ENCODE results near the gene SPATA20.

The SPATA20 gene

DNA sequence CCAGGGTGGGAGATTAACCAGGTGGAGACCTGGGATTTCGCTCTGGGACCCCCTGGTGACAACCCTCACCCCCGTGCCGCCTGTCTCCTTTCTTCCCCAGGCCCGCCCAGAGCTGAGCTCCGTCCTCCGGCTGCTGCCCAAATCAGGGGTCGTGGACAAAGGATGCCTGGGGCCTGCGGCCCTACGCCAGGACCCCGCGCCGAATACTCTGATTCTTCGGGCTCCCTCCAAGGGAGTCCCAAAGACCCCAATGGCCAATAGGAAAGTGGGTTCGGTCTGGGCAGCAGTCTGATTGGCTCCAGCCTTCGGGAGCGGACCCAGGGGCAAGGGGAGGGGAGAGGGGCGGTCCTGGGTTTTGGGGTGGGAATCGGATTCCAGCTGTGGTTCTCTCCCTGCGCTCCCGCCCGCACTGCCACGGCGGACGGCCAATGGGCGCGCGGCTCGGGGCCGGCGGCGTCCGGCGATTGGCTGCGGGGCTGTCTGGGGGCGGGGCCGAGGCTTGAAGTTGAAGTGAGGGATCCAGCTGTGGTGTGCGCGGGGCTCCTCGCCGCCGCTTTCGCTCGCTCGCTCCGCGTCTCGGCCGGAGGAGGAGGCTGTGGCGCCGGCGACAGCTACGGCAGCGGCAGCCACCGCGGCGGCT, 13.3 kb downstream of the SPATA20 start, which contains the start of gene CACNA1G:
CACNA1G (plus strand) TSS at position 531 of the 640 bp plus-strand sequence. CDS start 745 bp downstream, outside the sequence.
- DNase-seq: peak; percentile 84

DNA sequence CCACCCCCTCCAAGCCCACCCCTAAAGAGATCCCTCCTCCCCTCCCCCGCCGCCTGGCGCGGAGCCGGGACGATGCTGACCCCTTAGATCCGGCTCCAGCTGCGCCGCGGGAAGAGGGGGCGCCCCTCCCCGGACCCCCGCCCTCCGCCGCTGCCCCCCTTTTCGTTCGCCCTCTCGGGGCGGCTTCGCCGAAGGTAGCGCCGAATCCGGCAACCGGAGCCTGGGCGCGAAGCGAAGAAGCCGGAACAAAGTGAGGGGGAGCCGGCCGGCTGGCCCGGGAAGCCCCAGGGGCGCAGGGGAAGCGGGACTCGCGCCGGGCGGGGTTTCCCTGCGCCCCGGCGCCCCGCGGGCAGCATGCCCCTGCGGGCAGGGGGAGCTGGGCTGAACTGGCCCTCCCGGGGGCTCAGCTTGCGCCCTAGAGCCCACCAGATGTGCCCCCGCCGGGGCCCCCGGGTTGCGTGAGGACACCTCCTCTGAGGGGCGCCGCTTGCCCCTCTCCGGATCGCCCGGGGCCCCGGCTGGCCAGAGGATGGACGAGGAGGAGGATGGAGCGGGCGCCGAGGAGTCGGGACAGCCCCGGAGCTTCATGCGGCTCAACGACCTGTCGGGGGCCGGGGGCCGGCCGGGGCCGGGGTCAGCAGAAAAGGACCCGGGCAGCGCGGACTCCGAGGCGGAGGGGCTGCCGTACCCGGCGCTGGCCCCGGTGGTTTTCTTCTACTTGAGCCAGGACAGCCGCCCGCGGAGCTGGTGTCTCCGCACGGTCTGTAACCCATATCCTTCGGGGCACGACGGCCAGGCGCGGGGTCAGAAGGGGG, 14.2 kb downstream of the SPATA20 start:
- no peak for DNase-seq

GRCh38 chr17:50561746-50562141, 14.8 kb downstream of the SPATA20 start:
- no peak for DNase-seq

DNA sequence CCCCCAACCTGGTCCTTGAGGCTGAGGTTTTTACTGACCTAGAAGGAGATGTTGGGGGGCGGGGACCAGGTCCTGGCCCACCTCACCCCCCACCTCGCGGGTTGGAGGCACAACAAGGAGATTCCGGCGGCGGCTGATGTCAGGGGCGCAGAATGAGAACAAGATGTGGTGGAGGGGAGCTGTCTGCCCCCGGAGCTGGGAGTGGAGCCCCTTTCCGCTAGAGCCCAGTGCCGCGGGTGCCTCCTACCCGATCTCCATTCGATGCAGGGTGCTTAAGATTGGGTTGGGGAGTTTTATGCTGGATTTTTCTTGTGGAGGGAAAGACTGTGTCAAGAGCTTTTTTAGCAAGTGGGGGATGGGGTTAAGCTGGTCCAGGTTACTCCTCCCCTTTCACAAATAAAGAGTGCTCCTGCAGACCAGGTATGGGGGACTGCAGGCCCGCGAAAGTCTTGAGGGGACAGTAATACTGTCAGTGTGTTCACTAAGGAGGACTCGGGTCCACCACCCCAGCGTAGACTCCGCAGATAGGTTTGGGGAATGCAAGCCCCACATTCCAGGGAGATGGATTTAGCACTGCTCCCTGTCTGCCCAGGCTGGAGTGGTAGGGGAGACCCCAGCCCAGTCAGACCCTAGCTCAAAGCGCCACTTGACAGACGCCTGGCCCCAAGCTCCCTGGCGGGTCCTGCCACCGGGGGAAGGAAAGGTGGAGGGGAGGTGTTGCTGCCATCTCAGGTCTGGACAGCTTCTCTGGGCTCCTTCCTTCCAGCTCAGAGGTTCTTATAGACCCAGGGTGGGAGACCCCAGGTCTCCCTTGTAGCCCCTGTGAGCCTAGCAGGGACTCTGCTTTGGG, 15.5 kb downstream of the SPATA20 start:
- no peak for DNase-seq

DNA sequence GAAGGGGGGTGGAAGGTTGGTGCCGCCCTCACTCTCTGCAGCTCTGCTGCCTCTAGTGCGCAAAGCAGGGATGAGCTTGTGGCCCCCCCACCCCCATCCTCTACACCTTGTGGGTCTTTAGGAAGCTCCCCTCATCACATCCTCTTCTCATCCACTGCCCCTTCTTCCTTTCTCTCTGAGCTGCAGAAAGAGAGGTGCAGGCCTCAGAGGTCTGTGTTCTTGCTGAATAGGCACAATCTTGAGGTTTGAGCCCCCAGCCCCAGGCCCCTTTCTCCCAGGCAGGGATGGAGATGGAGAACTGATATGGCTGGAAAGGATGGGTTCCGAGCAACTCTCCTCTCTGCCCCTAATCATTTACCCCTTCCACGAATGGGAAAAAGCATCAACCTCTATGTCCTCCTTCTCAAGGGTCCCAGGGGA, 16.1 kb downstream of the SPATA20 start:
- DNase-seq: no peak

GRCh38 chr17:50564916-50565315, 17.9 kb downstream of the SPATA20 start:
- DNase-seq: peak; percentile 57

- no peak for DNase-seq
These were observed 18.7 kb downstream of the SPATA20 start for GRCh38 chr17:50565402-50566350.

- no peak for DNase-seq
These were observed 19.9 kb downstream of the SPATA20 start for GRCh38 chr17:50566886-50567285.

DNA sequence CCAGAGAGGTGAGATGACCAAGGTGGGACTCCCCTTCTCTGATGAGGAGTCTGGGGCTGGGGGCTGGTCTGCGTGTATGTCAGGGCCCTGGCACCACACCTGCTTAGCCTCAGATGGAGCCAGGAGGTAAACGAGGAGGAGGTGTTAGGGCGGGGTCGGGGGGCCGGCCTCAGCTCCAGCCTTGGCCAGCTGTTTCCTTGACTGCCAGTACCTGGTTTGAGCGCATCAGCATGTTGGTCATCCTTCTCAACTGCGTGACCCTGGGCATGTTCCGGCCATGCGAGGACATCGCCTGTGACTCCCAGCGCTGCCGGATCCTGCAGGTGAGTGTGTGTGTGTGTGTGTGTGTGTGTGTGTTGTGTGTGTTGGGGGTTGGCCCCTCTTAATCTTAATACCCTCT, 21.7 kb downstream of the SPATA20 start:
- DNase-seq: no peak

- no peak for DNase-seq
These were observed 22.6 kb downstream of the SPATA20 start for GRCh38 chr17:50569592-50569991.

- DNase-seq: no peak
These were observed 23.1 kb downstream of the SPATA20 start for GRCh38 chr17:50570032-50570431.

GRCh38 chr17:50570528-50570927, 23.6 kb downstream of the SPATA20 start:
- DNase-seq: no peak

DNA sequence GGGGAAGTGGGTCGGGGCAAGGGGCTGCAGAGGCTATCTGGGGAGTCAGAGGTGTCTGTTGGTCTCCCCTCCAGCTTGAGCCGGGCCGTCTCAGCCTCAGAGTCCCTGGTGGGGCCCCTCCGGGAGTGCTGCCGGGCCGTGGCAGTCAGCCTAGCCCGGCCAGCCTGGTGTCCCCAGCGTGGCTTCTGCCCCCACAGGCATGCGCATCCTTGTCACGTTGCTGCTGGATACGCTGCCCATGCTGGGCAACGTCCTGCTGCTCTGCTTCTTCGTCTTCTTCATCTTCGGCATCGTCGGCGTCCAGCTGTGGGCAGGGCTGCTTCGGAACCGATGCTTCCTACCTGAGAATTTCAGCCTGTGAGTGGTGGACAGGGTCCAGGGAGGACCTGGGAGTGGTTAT, 24.7 kb downstream of the SPATA20 start:
- no peak for DNase-seq

DNA sequence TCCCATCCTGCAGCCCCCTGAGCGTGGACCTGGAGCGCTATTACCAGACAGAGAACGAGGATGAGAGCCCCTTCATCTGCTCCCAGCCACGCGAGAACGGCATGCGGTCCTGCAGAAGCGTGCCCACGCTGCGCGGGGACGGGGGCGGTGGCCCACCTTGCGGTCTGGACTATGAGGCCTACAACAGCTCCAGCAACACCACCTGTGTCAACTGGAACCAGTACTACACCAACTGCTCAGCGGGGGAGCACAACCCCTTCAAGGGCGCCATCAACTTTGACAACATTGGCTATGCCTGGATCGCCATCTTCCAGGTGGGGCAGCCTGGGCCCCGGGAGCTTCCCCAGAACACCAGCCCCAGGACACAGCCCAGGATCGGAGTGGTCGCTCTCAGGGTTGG, 25.6 kb downstream of the SPATA20 start:
- no peak for DNase-seq

- DNase-seq: no peak
These were observed 27.1 kb downstream of the SPATA20 start for GRCh38 chr17:50573866-50574611.

DNA sequence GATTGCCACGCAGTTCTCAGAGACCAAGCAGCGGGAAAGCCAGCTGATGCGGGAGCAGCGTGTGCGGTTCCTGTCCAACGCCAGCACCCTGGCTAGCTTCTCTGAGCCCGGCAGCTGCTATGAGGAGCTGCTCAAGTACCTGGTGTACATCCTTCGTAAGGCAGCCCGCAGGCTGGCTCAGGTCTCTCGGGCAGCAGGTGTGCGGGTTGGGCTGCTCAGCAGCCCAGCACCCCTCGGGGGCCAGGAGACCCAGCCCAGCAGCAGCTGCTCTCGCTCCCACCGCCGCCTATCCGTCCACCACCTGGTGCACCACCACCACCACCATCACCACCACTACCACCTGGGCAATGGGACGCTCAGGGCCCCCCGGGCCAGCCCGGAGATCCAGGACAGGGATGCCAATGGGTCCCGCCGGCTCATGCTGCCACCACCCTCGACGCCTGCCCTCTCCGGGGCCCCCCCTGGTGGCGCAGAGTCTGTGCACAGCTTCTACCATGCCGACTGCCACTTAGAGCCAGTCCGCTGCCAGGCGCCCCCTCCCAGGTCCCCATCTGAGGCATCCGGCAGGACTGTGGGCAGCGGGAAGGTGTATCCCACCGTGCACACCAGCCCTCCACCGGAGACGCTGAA, 28.7 kb downstream of the SPATA20 start:
- no peak for DNase-seq

- DNase-seq: no peak
These were observed 29.9 kb downstream of the SPATA20 start for GRCh38 chr17:50576864-50577263.

DNA sequence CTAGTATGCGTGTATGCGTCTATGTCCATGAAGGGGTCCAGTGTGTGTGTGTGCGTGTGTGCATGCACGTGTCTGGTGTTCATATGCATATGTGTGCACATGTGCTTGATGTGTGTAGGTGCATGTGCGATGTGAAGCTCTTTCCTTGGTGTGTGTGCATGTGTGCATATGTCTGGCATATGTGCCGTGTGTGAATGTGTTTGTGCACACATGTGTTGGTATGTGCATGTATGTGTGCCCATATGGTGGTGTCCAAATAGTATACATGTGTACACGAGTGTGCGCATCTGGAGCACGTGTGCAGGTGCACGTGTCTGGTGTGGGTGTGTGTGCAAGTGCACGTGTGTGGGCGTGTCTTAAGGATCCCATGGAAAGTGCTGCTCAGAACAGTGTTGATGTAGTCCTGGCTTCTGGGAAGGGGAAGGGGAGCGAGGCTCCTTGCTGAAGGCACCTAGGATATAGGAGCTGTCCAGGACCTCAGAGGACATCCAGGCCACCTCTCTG, 30.5 kb downstream of the SPATA20 start:
- no peak for DNase-seq

- no peak for DNase-seq
These were observed 31.2 kb downstream of the SPATA20 start for GRCh38 chr17:50578173-50578572.

GRCh38 chr17:50579399-50579798, 32.4 kb downstream of the SPATA20 start:
- no peak for DNase-seq

- DNase-seq: no peak
These were observed 33.7 kb downstream of the SPATA20 start for GRCh38 chr17:50580646-50581045.

All from EL (cell line).